K562 (cell line): ENCODE results near the gene CIAO2B. TPM values are rescaled to one million over a fixed set of nuclear protein-coding genes. Genes with fewer than 3 reads are reported as not detected.

Experiments used
- BRD9 ChIP-seq: fragments of 450-650 bp; IDR thresholded peaks from 2 replicates; pipeline ENCODE4 v1.6.1; 2018; ENCODE audit warnings: low read depth; ENCODE audit not compliant: partially characterized antibody
- CTBP1 ChIP-seq: fragments of 450-650 bp; IDR thresholded peaks from 2 replicates; pipeline ENCODE4 v1.6.1; 2016; ENCODE audit warnings: borderline replicate concordance
- CUX1 ChIP-seq: fragments of 200-800 bp; sonication (Bioruptor generic); IDR thresholded peaks from 2 replicates; pipeline ENCODE4 v1.6.1; 2016; ENCODE audit warnings: missing genetic modification characterization, missing compliant biosample characterization
- CXXC5 ChIP-seq: fragments of 250-450 bp; sonication (Bioruptor Pico); IDR thresholded peaks from 2 replicates; pipeline ENCODE4 v1.8.0; 2022; ENCODE audit warnings: inconsistent platforms, mild to moderate bottlenecking, moderate library complexity
- ETS1 ChIP-seq: conservative IDR thresholded peaks from 2 replicates; pipeline ENCODE4 v1.6.1; 2011; ENCODE audit warnings: low read depth, mild to moderate bottlenecking, low read length; ENCODE audit not compliant: control insufficient read depth
- FOXK1 ChIP-seq: sonication (generic); formaldehyde crosslinking; IDR thresholded peaks from 2 replicates; pipeline ENCODE4 v1.8.0; 2022; ENCODE audit warnings: missing genetic modification reagents, mild to moderate bottlenecking, borderline replicate concordance
- FOXP4 ChIP-seq: sonication (generic); formaldehyde crosslinking; IDR thresholded peaks from 2 replicates; pipeline ENCODE4 v1.8.0; 2022; ENCODE audit warnings: mild to moderate bottlenecking, missing genetic modification reagents, borderline replicate concordance
- JUN ChIP-seq, 2 experiments: sonication (generic) in 1 of 2; formaldehyde crosslinking in 1 of 2; IDR thresholded peaks; 2 replicates each; pipeline versions ENCODE4 v1.6.1 to v1.8.0; 2012 to 2022; ENCODE audit warnings: borderline replicate concordance in 2 of 2, mild to moderate bottlenecking in 2 of 2, improper control_type of control experiment in 1 of 2, low read depth in 1 of 2, low read length in 1 of 2, missing genetic modification reagents in 1 of 2
- NR2C2 ChIP-seq, 2 experiments: fragments of 200-800 bp in 1 of 2; sonication (Bioruptor generic) in 1 of 2; sonication (generic) in 1 of 2; formaldehyde crosslinking in 1 of 2; IDR thresholded peaks; 2 replicates each; pipeline versions ENCODE4 v1.6.1 to v1.8.0; 2016 to 2022; ENCODE audit warnings: mild to moderate bottlenecking in 1 of 2, missing compliant biosample characterization in 1 of 2, missing genetic modification characterization in 1 of 2, missing genetic modification reagents in 1 of 2
- PHB2 ChIP-seq: fragments of 450-650 bp; IDR thresholded peaks from 2 replicates; pipeline ENCODE4 v1.6.1; 2017; ENCODE audit warnings: low read depth
- VEZF1 ChIP-seq: fragments of 200-800 bp; sonication (Bioruptor generic); IDR thresholded peaks from 2 replicates; pipeline ENCODE4 v1.6.1; 2017; ENCODE audit warnings: missing genetic modification characterization, missing compliant biosample characterization
- XRCC3 ChIP-seq: fragments of 450-650 bp; IDR thresholded peaks from 2 replicates; pipeline ENCODE4 v1.6.1; 2017; ENCODE audit warnings: mild to moderate bottlenecking, moderate library complexity
- ZBTB7A ChIP-seq: IDR thresholded peaks from 2 replicates; pipeline ENCODE4 v1.6.1; 2011; ENCODE audit warnings: low read depth, mild to moderate bottlenecking, low read length, moderate library complexity, borderline replicate concordance; ENCODE audit not compliant: control insufficient read depth
- ZBTB8A ChIP-seq: fragments of 450-650 bp; IDR thresholded peaks from 2 replicates; pipeline ENCODE4 v1.6.1; 2018; ENCODE audit warnings: mild to moderate bottlenecking, moderate library complexity; ENCODE audit not compliant: partially characterized antibody
- ZFPM2 ChIP-seq: fragments of 250-450 bp; sonication (Bioruptor Pico); IDR thresholded peaks from 2 replicates; pipeline ENCODE4 v1.5.1; 2022; ENCODE audit warnings: mild to moderate bottlenecking
- polyA plus RNA-seq, 8 experiments: library from polyadenylated mRNA; depleted of rRNA in 4 of 8; stranded (reverse) in 5 of 8; unstranded in 3 of 8; fragments of >200 nt; fragmentation: Nextera tagmentation in 2 of 8; fragmentation: Illumina TruSeq in 1 of 8; extraction: Ambion mirVana in 2 of 8; extraction: Trizol in 1 of 8; gene quantifications; 2 replicates each; pipeline versions ENCODE4 v1.2.1 to v1.2.3, GENCODE V29; 2011 to 2014; ENCODE audit warnings: inconsistent platforms in 1 of 8, missing spikeins in 1 of 8
- total RNA-seq, 7 experiments: library from RNA; depleted of rRNA in 6 of 7; stranded (reverse); fragments of >200 nt in 6 of 7; fragmentation: Illumina TruSeq in 2 of 7; extraction: Trizol in 2 of 7; gene quantifications; 2 replicates each; pipeline versions ENCODE4 v1.2.1 to v1.2.3, GENCODE V29; 2011 to 2021; ENCODE audit warnings: low replicate concordance in 1 of 7

Gene CIAO2B
- total and polyA plus RNA-seq, 9 of the 15 experiments (the other 6 are each of a cell fraction or from before 2014, with no cell fraction given): 86.8 to 182 (median 113) TPM

- TF ChIP-seq CUX1 (CRISPR knock-in tag) (no peak), ZBTB7A (peak; percentile 63; the same call in 1 of the 2 replicates), FOXP4 (CRISPR knock-in tag) (no peak), ZBTB8A (no peak), ETS1 (no peak), ZFPM2 (CRISPR knock-in tag) (no peak), PHB2 (no peak), JUN (IDR thresholded peaks at IDR 0.05; ENCODE audit: borderline replicate concordance, low read depth, low read length) (no peak), JUN (CRISPR knock-in tag; IDR thresholded peaks at IDR 0.05; ENCODE audit: borderline replicate concordance) (no peak), NR2C2 (CRISPR knock-in tag; IDR thresholded peaks at IDR 0.05) (no peak), NR2C2 (tag; IDR thresholded peaks at IDR 0.05) (0 out of 2 replicates have a peak, but pooled peaks have one; percentile 13), BRD9 (no peak), CTBP1 (peak; percentile 73; the same call in 1 of the 2 replicates), XRCC3 (no peak), VEZF1 (CRISPR knock-in tag) (peak; percentile 53; the same call in 1 of the 2 replicates), CXXC5 (CRISPR knock-in tag) (peak; percentile 80), FOXK1 (CRISPR knock-in tag) (no peak)
These were observed 9.5 kb downstream of the CIAO2B start (continued) for GRCh38 chr16:66924527-66925321.
